Activated CD8-positive, alpha-beta memory T cell treated with anti-CD3 and anti-CD28 coated beads, Interleukin-2, amount 50 U/mL, for 24 hours (primary cell): ENCODE data around the gene APH1B.
"Not testable (repeated sequence)": the region's sequence is repeated elsewhere in the genome, so short reads cannot be mapped to it uniquely, and the experiment has no call there.

Experiments
- DNase-seq: peaks from one replicate; pipeline ENCODE4 v3.0.0-alpha.2; 2020; ENCODE audit errors: extremely low read depth

The APH1B gene

DNA sequence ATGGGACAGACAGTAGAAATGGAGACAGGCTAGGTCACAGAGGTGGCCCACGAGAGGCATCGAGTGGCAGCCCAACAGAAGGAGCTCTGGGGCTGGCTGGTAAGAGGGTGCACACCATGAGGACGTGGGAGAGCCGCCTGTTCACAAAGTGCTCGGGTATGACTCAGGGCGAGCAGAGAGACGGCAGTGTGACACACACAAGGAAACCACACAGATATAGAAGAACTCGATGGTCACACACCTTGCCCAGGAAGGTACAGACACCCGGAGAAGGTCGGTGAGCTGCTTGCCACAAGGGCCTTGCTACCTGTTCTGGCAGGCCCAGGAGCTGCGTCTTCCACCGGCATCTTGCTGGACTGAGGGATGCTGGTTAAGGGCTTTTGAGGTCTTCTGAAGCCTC is 54.1 kb downstream of the APH1B start:
- no peak for DNase-seq

GRCh38 chr15:63332367-63333124 is 55.1 kb downstream of the APH1B start:
- DNase-seq, result no peak

GRCh38 chr15:63334821-63335220 is 57.4 kb downstream of the APH1B start:
- DNase-seq, result no peak

- DNase-seq, result no peak
Observed at GRCh38 chr15:63335543-63336240, 58.3 kb downstream of the APH1B start.

- DNase-seq, result no peak
Observed at GRCh38 chr15:63337046-63337445, 59.6 kb downstream of the APH1B start.

DNA sequence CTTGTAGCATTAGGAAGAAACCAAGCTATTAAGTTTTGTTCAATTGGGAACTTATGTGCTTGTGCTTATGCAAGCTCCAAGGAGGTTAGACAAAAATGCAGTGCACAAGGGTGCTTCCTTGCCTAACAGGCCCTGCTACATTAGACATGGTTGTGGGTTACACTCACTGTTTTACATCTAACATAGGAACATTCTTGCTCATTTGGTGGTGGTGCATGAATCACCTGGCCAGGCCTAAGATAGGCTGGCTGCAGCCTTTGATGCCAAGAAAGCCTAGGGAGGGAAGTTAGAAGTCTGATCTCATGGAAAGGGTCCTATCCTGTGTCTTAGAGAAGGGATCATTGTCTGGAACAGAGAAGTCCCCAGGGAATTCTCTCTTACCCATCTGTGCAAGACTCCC is 60.8 kb downstream of the APH1B start:
- no peak for DNase-seq

DNA sequence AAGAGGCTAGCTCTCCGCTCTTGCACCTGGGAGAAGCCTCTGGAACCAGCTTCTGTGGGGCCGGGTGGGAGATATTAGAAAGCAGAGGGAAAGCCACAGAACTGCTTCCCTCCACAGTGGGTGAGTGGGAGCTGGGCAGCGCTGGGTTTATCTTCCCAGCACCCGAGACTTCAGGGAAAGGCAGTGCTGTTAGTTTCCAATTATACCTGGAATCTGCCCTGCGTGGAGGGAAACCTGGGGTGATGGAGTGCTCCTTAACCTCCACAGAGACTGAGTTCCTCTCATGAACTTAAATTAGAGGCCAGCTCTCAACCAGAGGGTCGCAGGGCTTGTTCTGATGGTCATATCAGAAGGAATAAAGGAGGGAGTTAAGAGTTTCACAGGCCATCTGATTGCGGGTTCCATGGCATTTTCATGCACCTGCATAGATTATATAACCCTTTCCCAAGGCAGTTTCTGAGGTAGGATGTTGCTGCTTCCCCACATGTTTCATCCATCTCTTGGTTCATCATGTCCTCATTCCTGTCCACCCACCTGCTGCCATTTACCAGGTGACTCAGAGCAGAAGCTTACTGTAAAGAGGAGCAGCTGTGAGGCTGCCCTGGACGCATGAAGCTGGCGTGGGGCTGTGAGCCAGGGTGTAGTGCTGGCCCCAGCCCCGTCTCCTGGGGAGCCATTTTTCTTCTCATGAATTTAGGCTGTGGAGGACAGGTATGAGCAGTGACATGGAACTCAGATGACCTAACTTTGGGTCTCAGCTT is 61.8 kb downstream of the APH1B start:
- no peak for DNase-seq

GRCh38 chr15:63339836-63340235 is 62.4 kb downstream of the APH1B start:
- DNase-seq, result no peak

GRCh38 chr15:63340353-63340752 is 62.9 kb downstream of the APH1B start:
- DNase-seq, result no peak

GRCh38 chr15:63340878-63341277 is 63.5 kb downstream of the APH1B start:
- no peak for DNase-seq

DNA sequence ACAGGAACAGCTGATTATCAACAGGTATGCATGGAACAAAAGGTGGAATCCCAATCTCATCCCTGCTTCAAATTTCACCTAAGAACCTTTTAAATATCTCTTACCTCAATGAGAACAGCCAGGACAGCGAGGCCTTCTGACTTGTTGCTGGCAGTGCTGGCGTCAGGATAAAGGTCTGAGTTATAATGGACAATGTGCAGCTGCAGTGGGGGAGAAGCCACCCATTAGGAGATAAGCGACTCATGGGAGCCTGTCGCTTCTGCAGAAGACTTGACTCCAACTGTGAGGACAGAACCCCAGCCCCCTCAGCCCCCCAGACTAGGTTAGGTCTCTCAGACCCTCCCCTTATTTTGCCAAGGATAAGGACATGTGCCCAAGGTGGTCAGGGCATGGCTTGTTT is 64.5 kb downstream of the APH1B start:
- no peak for DNase-seq

DNA sequence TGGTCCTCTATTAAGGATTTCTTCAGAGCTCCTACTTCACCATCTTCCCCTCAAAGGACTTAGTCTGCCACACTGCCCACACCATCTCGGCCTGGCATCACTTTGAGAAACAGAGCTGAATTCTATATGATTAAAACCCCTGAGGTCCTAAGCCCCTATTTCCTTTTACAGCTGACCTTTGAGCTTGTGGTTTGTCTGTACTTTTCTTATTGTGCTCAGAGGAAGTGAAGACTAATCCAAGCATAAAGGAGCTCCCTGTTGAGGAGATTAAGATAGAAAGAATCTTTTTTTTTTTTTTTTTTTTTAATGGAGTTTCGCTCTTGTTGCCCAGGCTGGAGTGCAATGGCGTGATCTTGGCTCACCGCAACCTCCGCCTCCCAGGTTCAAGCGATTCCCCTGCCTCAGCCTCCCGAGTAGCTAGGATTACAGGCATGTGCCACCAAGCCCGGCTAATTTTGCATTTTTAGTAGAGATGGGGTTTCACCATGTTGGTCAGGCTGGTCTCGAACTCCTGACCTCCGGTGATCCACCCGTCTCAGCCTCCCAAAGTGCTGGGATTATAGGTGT is 65.7 kb downstream of the APH1B start:
- DNase-seq, result not testable (repeated sequence)

- DNase-seq, result no peak
Observed at GRCh38 chr15:63344731-63345390, 67.5 kb downstream of the APH1B start.

- DNase-seq, result no peak
Observed at GRCh38 chr15:63345391-63345752, 68.0 kb downstream of the APH1B start.

GRCh38 chr15:63347074-63347857 is 69.9 kb downstream of the APH1B start:
- DNase-seq, result no peak

GRCh38 chr15:63348392-63348791 is 71.0 kb downstream of the APH1B start:
- DNase-seq, result no peak

GRCh38 chr15:63349156-63349555 is 71.8 kb downstream of the APH1B start:
- DNase-seq, result no peak

- DNase-seq, result no peak
Observed at GRCh38 chr15:63349621-63350020, 72.2 kb downstream of the APH1B start.

DNA sequence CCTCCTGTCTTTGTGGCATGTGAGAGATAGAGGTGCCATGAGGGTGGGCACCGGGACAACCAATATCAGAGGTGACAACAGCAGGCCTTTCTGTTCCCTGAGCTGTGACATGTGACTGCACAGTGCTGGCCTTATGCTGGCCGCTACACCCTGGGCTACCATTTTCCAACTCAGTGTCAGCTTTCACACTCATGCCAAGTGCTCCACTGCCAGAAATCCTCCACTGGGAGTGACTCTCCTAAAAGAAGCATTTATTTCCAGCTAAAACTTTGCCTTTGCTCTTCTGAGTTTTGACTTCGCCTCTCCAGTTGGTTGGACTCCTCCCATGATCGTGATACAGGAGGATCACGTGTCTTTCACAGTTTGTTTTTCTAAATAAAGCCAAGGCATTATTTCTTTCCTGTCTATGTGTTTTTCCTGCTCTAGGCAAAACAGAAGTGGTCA is 72.8 kb downstream of the APH1B start:
- no peak for DNase-seq

DNA sequence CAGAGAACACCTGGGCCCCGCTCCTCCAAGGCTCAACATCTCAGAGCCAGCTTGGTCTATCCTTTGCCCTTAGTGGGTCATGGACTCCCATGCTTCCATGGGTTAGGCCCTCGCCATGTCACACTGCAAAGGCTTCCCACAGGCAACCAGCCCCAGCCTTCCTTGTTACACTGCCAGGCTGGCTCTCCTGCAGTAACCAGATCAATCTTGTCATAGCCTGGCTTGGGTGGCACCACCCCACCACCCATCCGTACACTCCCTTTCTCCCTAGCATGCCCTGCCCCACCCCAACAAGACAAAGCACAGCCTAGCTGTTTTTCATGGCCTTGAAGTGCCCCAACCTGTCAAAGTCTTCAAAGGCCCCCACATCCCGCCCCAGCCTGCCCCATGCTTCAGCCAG is 73.8 kb downstream of the APH1B start:
- no peak for DNase-seq

GRCh38 chr15:63352808-63353207 is 75.4 kb downstream of the APH1B start:
- DNase-seq, result no peak
